WTC11 (cell line): Measurements from ENCODE around the gene BMP6. TPM values are rescaled to one million over a fixed set of nuclear protein-coding genes. Genes with fewer than 3 reads are reported as not detected.

Experiments used
- ATAC-seq: fragments of 200-7000 bp; cut with Tn5 transposase; 2 replicates; pipeline ENCODE4 v1.10.0; 2021; ENCODE audit warnings: mild to moderate bottlenecking, moderate library complexity
- CTCF ChIA-PET: fragments of 300-600 bp; sonication (Branson Sonifier 250); formaldehyde crosslinking; loops from one replicate; lab custom pipeline; 2021; ENCODE audit warnings: antibody characterized with exemption; lab: Charles Lee
- POLR2A ChIA-PET: fragments of 350-600 bp; sonication (Branson Sonifier 250); formaldehyde crosslinking; loops from one replicate; lab custom pipeline; 2021; ENCODE audit warnings: antibody characterized with exemption; lab: Charles Lee
- DNase-seq: peaks from one replicate; pipeline ENCODE4 v3.0.0; 2021; ENCODE audit warnings: low spot score
- H3K27ac Mint-ChIP-seq: 2 replicates; pipeline ENCODE4 v1.8.0; 2021; ENCODE audit warnings: mixed read lengths
- H3K27me3 Mint-ChIP-seq: 2 replicates; pipeline ENCODE4 v1.8.0; 2021; ENCODE audit warnings: low read depth, mild to moderate bottlenecking, moderate library complexity, mixed read lengths
- H3K36me3 Mint-ChIP-seq: 2 replicates; pipeline ENCODE4 v1.8.0; 2021; ENCODE audit warnings: mixed read lengths
- H3K4me1 Mint-ChIP-seq: 2 replicates; pipeline ENCODE4 v1.8.0; 2022; ENCODE audit warnings: mixed read lengths
- H3K4me3 Mint-ChIP-seq: 2 replicates; pipeline ENCODE4 v1.8.0; 2021; ENCODE audit warnings: mild to moderate bottlenecking, moderate library complexity, mixed read lengths
- H3K9me3 Mint-ChIP-seq: 2 replicates; pipeline ENCODE4 v1.8.0; 2021; ENCODE audit warnings: mixed read lengths
- AR ChIP-seq: fragments of 250-450 bp; sonication (Bioruptor Pico); IDR thresholded peaks from 2 replicates; pipeline ENCODE4 v1.9.0; 2021; ENCODE audit warnings: mild to moderate bottlenecking
- ATF1 ChIP-seq: sonication (generic); formaldehyde crosslinking; IDR thresholded peaks from 2 replicates; pipeline ENCODE4 v1.8.1; 2023; ENCODE audit warnings: mild to moderate bottlenecking, moderate library complexity, missing genetic modification reagents
- ATF3 ChIP-seq: sonication (generic); formaldehyde crosslinking; conservative IDR thresholded peaks from 2 replicates; pipeline ENCODE4 v1.8.1; 2022; ENCODE audit warnings: mild to moderate bottlenecking, missing genetic modification reagents
- ELF4 ChIP-seq: sonication (generic); formaldehyde crosslinking; IDR thresholded peaks from 2 replicates; pipeline ENCODE4 v1.8.1; 2022; ENCODE audit warnings: low read depth, mild to moderate bottlenecking, moderate library complexity, missing genetic modification reagents
- ESRRA ChIP-seq: sonication (generic); formaldehyde crosslinking; IDR thresholded peaks from 2 replicates; pipeline ENCODE4 v1.8.1; 2022; ENCODE audit warnings: mild to moderate bottlenecking, missing genetic modification reagents, borderline replicate concordance
- FOXK1 ChIP-seq: sonication (generic); formaldehyde crosslinking; IDR thresholded peaks from 2 replicates; pipeline ENCODE4 v1.8.0; 2022; ENCODE audit warnings: mild to moderate bottlenecking, moderate library complexity, missing genetic modification reagents
- FOXP1 ChIP-seq: sonication (generic); formaldehyde crosslinking; IDR thresholded peaks from 2 replicates; pipeline ENCODE4 v1.8.0; 2022; ENCODE audit warnings: missing genetic modification reagents, mild to moderate bottlenecking, moderate library complexity, borderline replicate concordance
- HMGA2 ChIP-seq: fragments of 250-450 bp; sonication (Bioruptor Pico); IDR thresholded peaks from 2 replicates; pipeline ENCODE4 v1.4.0; 2021; ENCODE audit warnings: mild to moderate bottlenecking, moderate library complexity
- KAT7 ChIP-seq: sonication (generic); formaldehyde crosslinking; IDR thresholded peaks from 2 replicates; pipeline ENCODE4 v1.8.1; 2023; ENCODE audit warnings: missing genetic modification reagents, mild to moderate bottlenecking, borderline replicate concordance
- ZNF263 ChIP-seq: sonication (generic); formaldehyde crosslinking; IDR thresholded peaks from 2 replicates; pipeline ENCODE4 v1.8.1; 2022; ENCODE audit warnings: low read depth, mild to moderate bottlenecking, moderate library complexity, missing genetic modification reagents
- ZNF396 ChIP-seq: fragments of 250-450 bp; sonication (Bioruptor Pico); IDR thresholded peaks from 2 replicates; pipeline ENCODE4 v1.8.0; 2021; ENCODE audit warnings: mild to moderate bottlenecking, moderate library complexity, borderline replicate concordance
- total RNA-seq: library from RNA; stranded (reverse); gene quantifications from 3 replicates; pipeline ENCODE4 v1.2.3, GENCODE V29; 2021
- TF ChIP-seq, protein P1 (sequence below): sonication (generic); formaldehyde crosslinking; IDR thresholded peaks from 2 replicates; pipeline ENCODE4 v1.8.1; 2022; ENCODE audit warnings: mild to moderate bottlenecking, missing genetic modification reagents, moderate library complexity, borderline replicate concordance
- TF ChIP-seq, protein P2 (sequence below): fragments of 200-600 bp; IDR thresholded peaks from 2 replicates; pipeline ENCODE4 v1.8.0; 2022; ENCODE audit warnings: antibody characterized with exemption
- TF ChIP-seq, protein P3 (sequence below): fragments of 250-450 bp; sonication (Bioruptor Pico); IDR thresholded peaks from 2 replicates; pipeline ENCODE4 v1.9.0; 2021; ENCODE audit warnings: mild to moderate bottlenecking, borderline replicate concordance

The BMP6 gene
- total RNA-seq, 1 experiment from 2014 or later: 1.0 TPM

DNA sequence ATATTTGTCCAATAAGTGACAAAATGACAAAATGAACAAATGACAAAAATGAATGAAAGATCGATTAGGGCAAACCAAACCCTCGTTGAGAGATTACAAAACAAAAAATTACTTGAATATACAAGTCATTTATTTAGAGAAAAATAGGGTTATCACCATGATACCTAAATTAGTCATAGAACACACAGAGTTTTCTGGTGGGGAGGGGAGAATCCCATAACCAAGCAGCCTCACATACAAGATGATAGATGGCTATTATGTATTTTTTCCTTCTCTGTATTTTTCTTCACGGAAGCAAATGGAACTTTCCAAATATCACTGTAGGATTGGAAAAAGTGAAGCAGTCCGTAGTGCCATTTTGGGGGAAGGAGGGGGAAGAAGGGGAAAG, 28.5 kb upstream of the BMP6 start:
- H3K9me3 Mint-ChIP-seq: no peaks in the 10 kb centered on the region
- TF ChIP-seq, protein P1, sequence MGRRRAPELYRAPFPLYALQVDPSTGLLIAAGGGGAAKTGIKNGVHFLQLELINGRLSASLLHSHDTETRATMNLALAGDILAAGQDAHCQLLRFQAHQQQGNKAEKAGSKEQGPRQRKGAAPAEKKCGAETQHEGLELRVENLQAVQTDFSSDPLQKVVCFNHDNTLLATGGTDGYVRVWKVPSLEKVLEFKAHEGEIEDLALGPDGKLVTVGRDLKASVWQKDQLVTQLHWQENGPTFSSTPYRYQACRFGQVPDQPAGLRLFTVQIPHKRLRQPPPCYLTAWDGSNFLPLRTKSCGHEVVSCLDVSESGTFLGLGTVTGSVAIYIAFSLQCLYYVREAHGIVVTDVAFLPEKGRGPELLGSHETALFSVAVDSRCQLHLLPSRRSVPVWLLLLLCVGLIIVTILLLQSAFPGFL (CRISPR knock-in tag): no peak
- no peak for TF ChIP-seq AR
- TF ChIP-seq FOXK1: no peak
- TF ChIP-seq, protein P2, sequence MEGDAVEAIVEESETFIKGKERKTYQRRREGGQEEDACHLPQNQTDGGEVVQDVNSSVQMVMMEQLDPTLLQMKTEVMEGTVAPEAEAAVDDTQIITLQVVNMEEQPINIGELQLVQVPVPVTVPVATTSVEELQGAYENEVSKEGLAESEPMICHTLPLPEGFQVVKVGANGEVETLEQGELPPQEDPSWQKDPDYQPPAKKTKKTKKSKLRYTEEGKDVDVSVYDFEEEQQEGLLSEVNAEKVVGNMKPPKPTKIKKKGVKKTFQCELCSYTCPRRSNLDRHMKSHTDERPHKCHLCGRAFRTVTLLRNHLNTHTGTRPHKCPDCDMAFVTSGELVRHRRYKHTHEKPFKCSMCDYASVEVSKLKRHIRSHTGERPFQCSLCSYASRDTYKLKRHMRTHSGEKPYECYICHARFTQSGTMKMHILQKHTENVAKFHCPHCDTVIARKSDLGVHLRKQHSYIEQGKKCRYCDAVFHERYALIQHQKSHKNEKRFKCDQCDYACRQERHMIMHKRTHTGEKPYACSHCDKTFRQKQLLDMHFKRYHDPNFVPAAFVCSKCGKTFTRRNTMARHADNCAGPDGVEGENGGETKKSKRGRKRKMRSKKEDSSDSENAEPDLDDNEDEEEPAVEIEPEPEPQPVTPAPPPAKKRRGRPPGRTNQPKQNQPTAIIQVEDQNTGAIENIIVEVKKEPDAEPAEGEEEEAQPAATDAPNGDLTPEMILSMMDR: no peak
- TF ChIP-seq ATF3 (CRISPR knock-in tag): no peak
- TF ChIP-seq ATF1 (CRISPR knock-in tag): no peak
- TF ChIP-seq FOXP1 (CRISPR knock-in tag): no peak
- no peak for TF ChIP-seq ESRRA (CRISPR knock-in tag)
- TF ChIP-seq ZNF263 (CRISPR knock-in tag): no peak
- TF ChIP-seq ELF4 (CRISPR knock-in tag): no peak
- no peak for TF ChIP-seq HMGA2
- TF ChIP-seq, protein P3, sequence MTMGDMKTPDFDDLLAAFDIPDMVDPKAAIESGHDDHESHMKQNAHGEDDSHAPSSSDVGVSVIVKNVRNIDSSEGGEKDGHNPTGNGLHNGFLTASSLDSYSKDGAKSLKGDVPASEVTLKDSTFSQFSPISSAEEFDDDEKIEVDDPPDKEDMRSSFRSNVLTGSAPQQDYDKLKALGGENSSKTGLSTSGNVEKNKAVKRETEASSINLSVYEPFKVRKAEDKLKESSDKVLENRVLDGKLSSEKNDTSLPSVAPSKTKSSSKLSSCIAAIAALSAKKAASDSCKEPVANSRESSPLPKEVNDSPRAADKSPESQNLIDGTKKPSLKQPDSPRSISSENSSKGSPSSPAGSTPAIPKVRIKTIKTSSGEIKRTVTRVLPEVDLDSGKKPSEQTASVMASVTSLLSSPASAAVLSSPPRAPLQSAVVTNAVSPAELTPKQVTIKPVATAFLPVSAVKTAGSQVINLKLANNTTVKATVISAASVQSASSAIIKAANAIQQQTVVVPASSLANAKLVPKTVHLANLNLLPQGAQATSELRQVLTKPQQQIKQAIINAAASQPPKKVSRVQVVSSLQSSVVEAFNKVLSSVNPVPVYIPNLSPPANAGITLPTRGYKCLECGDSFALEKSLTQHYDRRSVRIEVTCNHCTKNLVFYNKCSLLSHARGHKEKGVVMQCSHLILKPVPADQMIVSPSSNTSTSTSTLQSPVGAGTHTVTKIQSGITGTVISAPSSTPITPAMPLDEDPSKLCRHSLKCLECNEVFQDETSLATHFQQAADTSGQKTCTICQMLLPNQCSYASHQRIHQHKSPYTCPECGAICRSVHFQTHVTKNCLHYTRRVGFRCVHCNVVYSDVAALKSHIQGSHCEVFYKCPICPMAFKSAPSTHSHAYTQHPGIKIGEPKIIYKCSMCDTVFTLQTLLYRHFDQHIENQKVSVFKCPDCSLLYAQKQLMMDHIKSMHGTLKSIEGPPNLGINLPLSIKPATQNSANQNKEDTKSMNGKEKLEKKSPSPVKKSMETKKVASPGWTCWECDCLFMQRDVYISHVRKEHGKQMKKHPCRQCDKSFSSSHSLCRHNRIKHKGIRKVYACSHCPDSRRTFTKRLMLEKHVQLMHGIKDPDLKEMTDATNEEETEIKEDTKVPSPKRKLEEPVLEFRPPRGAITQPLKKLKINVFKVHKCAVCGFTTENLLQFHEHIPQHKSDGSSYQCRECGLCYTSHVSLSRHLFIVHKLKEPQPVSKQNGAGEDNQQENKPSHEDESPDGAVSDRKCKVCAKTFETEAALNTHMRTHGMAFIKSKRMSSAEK: no peak
- no peak for TF ChIP-seq ZNF396
- TF ChIP-seq KAT7 (CRISPR knock-in tag): no peak
- DNase-seq: no peak
- H3K4me3 Mint-ChIP-seq: no peak overlapping the region
- peaks cover 15% of the 10 kb centered on the region for H3K4me1 Mint-ChIP-seq
- H3K27ac Mint-ChIP-seq: no peak overlapping the region
- no peaks in the 10 kb centered on the region for H3K27me3 Mint-ChIP-seq
- no peak for ATAC-seq
- no peaks in the 10 kb centered on the region for H3K36me3 Mint-ChIP-seq
- ChIA-PET CTCF (no interaction called here), POLR2A (no interaction called here)
